ENCODE data around the gene SLIT1.

Gene SLIT1

DNA sequence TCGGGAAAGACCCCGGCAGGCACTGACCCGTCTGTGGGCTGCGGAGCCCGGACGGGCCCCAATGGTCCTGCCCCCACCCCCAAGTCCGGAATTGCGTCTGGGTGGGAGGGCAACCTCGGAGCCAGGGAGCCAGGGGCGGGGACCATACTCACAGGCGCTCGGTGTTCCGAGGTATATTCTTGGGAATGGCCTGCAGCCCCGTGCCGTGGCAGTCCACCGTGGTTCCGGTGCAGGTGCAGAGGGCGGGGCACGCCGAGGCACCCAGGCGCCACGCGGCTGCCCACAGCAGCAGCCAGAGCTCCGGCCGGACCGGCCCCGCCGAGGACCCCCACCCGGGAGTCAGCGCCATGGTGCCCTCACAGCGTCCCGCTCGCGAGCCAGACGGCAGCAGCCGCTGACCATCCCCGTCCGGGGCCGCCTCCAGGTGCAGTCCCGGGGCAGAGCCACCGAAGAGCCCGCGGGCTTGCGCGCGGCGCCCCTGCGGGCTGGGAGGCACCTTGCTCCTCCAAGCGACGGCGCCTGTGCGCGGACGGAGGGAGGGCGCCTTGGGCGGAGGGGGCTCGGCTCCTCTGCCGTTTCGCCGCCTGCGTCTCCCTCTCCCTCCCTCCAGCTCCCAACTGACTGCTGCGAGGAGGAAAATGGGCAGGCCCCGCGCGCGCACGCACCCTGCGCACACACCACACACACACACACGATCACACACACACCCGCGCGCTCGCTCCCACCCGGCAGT lies at the start of gene SLIT1:
TSS of gene SLIT1 (minus strand) at position 634 of the 733 bp plus-strand sequence. CDS start at position 349, 285 bp downstream.
- no peak for DNase-seq

DNA sequence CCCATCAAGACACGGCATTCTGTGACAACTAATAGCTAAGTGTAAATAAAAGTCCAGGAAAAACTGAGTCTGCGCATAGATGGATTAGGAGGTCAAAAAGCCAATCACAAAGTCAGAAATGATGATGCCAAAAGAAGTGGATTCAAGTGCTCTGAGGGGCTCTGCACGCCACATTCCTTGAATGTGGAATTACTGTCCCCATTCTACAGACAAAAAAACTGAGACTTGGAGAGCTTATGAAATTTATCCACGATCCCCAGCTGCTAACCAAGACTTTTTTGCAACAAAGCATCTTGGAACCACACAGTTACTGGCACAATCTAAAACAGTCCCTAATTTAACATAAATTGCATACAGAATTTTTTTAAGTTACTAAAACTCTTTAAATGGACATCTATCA lies 49.6 kb upstream of the SLIT1 start:
- no peak for DNase-seq

DNA sequence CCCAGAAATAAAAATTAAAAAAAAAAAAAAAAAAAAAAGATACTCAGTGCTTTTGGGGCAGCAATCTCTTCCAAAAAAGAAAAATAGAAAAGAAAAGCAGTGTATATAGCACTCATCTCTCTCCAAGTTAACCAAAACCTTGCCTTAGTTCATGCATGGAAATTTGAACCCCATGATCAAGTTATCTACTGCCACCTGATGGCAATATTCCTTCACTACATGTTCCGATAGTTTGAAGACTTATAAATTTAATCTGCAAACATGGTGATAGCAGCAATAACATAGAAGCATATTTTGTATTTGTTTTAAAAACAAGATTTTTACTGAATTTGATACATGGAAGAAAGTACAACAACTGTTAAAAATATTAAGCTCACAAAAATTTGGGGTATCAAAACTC lies 48.6 kb upstream of the SLIT1 start:
- DNase-seq: peak in 1 of 2 donors; percentile 16

DNA sequence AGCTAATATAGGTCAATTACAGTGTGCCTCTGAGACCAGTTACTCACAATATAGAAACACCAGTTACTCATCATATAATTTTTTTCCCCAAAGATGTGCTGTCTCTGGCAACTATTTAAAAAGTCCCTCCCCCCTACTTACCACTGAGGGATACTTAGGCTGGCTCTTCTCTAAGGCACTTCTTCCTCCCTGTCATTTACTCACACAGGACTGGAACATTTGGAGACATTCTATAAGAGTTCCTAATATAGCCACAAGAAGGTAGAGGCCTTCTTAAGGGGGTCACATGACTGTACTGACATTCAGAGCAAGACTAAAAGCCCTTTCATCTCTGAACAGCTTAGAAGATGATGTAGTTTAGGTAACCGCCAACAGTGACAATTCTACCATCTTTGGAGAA lies 44.4 kb upstream of the SLIT1 start:
- no peak for DNase-seq

DNA sequence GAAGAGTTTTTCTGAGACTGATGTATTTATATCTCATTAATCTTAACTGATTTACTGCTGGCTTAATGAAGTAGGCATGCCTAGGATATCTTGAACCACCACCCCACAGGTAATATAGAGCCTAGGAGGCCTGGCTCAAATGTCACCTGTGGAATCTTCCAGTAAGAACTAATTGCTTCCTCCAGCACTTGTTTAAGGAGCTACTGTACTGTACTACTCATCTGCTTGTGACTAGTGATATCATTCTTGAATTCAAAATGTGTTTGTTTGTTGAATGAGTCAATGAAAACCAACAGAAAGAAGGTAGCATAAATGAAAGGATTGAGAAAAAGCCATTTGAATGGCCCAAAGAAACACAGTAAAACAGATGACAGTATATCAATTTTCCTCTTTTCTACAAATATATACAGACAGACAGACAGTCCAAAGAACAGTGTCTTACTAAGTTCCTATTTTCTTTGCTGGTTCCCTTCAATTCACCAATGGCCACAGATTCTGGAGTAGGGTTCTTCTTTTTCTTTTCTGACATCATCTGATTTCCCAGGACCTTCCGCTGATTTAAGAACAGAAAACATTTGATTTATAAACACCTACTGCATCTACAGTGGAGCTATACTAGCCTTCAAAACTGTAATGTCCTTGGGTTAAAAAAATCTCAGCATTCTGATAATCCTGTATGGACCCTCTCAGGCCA lies 43.7 kb upstream of the SLIT1 start:
- DNase-seq: no peak

DNA sequence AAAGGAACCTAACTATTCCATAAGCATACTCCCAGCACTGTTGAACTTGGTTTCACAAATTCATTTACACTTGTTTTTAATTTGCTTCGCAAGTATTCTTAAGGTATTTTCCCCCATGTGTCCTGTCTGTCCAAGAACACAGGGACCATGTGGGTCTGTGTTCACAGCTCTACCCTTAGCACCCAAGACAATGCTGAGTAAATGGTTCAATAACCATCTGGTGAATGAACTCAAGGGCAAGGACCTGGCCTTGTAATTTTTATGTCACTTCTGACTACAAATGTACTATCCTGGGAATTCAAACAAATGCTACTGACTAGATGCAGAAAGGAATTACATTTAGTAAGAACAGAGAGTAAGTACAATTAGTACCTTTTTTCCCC lies 43.0 kb upstream of the SLIT1 start:
- DNase-seq: no peak

DNA sequence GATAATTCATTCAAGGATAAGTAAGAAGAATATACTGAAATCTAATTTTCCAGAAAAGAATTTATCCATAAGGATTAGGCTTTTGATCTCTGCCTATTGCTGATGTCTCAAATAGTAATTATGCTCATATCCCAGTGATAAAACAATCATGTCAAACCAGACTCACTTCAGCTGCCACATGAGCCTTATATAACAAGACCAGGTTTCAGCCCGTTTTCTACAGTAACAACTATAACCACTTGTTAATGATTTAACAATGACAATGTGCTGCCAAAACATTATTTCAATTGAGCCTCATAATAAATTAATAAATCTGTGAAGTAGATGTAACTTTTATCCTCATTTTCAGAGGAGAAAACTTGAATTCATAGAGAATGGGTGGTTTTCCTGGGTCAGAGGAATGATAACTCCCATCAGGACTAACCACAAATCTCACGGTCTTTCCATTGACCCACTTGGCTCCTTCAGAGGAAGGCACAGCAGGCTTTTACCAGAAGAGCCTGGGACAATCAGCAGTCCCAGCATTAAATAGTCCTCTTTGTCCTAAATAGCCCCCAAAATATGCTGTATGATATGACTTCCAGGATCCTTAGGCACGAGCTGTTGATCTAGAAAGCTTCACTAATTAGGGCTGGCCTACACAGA lies 42.5 kb upstream of the SLIT1 start:
- DNase-seq: no peak

DNA sequence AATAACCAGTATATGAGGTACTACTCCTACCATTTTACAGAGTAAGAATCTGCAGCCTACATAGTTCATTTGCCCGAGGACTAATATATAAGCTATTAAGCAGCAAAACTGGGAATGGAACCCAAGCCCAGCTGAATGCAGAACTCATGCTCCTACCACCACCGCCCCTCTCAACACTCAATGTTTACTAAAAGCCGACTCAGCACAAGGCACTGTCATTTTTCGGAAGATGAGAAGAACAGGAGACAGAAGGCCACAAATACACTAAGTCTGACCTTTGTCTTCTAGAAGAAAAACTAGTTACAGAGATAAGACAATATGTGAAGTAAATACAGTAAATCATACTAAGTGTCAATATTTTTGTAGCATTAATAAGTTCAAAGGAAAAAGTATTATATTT lies 40.6 kb upstream of the SLIT1 start:
- no peak for DNase-seq

DNA sequence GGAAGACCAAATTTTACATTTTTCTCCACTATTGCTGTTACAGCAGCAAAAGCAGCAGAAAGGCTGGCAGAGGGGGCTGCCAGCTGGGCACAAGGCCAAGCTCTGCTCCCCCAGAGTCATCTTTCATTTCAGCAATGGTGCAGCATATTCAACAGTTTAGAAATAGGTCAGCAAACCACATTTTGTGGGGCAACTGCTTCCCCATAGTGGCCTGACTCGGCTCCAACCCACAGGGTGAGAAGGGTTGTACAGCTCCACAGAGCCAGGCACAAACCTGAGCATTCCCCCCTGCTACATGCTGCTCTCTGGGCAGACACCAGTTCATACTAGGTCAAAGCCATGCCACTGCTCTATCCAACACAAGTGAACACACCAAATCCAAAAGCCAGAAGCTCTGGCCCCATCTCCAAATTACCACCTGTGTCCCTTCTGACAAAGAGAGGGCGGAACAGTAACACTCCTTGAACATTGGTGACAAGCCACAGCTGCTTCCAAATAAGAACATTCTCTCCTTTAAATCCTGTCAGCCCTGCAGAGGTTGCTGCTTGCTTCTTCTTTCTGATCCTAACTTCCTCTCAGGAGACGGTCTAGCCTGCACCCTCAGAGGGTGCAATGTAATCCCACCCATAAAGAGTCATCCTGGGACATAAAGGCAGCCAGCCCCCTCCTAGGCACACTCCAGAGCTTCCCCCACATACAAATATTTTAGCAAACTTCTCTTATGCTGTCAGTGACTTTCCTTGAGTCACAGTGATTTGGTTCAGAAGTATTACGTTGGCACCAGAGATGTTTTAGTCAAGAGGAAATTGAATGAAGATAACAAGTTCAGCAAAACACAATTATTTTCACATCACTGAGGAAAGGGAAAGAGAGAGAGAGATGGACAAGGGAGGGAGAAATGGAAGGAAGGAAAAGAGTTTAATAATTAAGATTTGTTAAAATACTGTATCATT lies 39.0 kb upstream of the SLIT1 start:
- no peak for DNase-seq

DNA sequence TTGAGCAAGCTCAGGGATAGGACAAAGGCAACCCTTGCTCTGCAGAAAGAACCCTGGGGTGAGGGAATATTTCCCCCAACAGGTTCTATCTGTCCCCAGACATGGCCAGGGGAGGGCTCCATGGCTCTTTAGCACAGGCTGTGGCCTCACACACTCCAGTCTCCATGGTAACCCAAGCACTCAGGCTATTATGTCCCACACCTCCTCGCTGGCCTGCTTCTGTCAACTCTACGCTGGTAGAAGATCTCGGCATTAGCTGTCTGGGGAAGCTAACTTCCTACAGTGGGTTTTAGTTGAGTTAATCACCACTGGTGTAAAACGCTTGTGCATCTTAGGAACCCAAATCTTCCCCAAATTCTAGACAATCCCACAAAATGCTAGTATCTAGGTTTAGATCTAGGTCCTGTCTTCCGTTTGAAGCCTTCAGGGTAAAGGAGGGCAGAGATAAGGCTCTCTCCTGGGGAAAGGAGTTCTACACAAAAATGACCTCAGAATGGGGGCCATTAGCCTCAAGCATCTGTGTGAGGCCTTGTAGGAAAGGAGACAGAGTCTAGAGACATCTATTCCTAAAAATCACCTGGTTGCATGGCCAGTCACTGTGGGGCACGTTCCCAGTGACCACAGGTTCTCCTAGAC lies 36.7 kb upstream of the SLIT1 start:
- no peak for DNase-seq

DNA sequence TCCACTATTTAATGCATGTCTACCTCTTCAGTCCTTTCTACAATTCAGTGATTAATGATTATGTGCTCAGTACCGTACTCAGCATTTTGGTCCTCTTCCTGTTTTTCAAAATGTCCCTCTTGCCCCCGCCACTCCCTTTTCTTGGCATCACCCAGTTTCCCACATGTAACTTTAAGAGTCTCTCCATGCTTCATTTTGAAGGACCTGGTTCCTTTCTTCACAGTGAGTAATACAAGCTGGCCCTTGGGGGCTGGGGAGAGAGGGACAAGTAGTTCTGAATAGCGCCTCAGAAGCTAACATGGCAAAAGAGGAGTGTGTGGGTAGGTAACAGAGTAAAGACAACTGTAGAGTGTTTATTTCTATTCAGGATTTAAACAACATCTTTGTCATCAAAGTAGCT lies 34.6 kb upstream of the SLIT1 start:
- DNase-seq: no peak

DNA sequence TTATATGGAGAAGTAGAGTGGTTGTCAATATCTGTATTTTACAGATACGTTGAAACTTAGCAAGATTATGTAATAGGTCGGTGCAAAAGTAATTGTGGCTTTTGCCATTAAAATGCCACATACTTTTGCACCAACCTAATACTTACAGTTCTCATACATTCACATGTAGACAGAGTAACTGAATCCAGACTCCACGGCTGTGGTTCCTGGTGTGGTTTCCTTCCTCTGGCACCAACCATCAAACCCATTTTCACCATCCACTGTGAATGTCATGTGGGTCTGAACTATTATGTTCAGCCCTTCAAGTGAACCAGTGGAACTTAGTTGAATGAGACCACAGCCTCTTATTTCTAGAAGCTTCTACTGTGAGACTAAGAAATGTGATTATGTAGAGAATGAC lies 31.5 kb upstream of the SLIT1 start:
- no peak for DNase-seq

DNA sequence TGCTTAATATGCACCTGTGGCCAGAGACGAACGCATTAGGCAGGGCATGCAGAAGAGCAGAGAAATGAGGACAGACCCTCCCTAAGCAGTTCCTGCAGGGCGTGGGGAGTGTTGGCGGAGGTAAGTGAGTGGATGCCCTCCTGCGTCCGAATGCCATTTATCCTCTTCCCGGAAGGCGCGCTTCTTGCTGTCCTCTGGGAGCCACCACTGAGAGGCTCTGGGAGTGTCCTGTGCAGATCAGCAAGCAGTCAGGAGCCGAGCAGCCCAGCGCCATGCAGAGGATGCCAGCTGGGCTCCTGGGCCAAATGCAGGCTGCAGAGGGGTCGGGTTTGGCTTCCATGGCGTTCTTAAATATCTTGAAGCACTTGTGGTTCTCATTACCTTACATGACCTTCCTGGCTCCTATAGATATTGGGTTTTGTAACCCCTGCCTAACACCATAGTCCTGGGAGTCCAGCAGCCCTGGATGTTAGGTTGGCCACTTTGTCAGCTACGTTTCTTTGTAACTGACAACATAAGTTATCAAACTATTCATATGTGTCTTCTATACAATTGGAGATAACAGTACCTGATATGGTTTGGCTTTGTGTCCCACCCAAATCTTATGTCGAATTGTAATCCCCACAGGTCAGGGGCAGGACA lies 30.0 kb upstream of the SLIT1 start:
- DNase-seq: no peak

DNA sequence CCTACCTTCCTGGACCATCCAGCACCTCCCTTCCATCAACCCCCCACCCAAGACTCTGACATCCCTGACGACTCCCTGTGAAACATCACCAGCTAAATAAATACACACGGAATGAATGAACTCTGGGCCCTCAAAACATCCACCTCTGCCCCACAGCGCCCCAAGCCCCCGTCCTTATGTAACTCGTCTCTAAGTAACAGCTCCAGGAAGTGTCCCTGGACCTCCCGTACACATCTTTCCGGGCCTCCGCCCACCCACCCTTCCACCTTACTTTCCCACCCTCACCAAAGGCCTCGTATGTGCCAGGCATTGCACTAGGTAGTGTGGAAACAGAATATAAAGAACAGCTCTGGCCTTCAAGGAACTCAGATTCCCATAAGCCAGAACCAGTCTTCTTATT lies 27.7 kb upstream of the SLIT1 start:
- no peak for DNase-seq

DNA sequence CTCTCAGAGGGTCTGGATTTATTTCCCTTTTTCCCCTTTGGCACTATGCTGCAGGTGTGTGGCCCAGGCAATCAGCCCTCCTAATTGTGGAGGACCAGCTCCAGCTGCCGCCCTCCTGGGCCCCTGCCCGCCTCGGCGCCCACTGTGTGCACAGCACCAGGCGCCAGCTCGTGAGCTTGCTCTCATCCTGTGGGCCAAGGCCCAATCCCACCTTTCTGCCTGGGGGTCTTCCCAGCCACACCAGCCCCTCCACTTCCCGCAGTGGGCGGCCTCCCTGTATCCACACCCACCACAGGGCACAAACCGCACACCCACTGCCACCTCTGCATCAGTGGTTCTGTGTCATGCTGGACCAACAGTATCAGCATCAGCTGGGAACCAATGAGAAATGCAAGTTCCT lies 25.5 kb upstream of the SLIT1 start:
- DNase-seq: no peak

DNA sequence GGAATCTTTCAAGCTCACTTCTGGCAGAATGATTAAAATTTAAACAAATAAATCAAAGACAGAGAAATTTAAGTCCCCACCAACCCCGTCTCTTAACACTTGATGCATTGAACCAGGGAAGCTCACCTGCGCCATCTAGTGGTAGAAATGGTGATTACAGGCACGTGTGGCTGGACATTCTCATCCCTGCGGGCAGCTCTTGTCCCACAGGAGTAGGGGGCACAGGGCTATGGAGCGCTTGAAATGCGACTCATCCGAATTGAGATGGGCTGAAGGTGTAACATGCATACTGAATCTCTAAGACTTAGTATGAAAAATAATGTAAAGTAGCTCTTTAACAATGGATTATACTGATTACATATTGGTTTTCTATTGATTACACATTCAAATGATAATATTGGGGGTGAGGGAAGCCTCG lies 24.8 kb upstream of the SLIT1 start:
- DNase-seq: peak; percentile 27 to 34

DNA sequence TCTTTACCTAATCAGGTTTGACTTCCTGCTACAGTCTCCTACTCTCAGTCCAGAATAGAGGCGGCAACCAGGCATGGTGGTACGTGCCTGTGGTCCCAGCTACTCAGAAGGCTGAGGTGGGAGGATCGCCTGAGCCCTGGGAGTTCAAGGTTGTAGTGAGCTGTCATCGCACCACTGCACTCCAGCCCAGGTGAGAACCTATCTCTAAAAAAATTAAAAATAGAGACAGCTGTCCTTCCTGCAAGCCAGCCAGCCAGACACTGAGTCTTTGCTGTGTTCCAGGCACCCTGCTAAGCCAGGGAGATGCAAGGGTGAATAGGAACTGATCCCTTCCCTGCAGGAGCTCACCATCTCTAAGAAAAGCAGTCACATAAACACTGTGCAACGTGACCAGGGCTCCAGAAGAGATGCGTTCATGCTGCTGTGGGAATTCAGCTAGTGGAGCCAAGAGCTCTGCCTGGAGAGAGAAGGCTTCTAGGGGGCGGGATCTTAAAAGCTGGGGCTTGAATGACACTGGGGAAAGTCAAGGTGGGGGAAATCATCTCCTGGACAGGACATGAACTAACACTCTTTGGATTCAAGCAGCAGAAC lies 22.1 kb upstream of the SLIT1 start:
- DNase-seq: no peak

DNA sequence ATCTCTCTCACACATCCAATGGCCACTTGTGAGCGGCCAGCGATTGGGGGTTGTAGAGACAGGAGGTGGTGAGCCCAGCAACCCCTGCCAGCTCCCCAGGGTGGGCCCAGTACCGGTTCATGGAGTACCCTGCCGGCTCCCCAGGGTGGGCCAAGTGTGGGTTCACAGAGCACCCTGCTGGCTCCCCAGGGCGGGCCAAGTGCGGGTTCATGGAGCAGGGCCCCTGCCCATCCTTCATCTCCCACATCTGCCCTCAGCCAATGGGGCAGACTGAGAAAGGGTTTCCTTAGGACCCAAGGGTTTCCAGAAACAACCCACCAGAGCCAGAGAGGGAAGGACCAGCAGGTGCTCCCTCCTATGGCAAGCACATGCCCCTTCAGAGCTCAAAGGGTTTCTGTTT lies 21.4 kb upstream of the SLIT1 start:
- no peak for DNase-seq

DNA sequence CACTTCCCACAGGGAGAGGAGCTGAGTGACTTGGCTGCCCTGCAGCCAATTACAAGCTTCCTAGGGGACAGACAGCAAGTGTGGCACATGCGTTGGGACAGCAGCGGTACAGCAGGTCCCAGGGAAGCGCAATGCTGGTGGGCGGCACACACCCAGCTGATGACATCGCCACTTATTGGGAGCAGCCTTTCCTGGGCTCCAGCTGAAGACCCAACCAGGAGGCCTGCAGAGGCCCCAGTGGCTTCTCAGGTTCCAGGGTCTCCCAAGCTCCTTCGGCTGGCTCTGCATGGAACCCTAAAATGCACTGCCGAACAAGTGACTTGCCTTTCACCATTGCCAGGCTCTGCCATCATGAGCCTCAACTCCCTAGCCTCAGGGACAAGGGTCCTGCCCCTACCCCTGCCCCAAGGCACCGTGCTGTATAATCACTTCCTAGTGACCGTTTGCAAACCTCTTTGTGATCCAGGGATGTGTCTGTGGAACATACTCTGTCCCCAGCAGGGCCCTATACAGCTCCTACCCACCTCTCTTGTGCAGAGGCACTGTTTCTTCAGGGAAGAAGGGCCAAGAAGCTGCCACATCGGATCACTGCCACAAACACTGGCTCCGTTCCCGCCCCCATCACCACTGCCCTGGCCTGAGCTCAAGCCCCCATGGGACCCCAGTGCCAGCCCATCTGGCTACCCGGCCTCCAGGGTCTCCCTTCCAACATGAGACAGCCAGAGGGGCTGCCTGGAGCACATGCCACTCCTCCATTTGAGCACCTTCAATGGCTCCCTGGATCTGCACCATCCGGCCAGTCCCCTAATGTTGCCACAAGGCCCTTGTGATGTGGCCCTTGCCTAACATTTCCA lies 19.3 kb upstream of the SLIT1 start:
- DNase-seq: no peak

DNA sequence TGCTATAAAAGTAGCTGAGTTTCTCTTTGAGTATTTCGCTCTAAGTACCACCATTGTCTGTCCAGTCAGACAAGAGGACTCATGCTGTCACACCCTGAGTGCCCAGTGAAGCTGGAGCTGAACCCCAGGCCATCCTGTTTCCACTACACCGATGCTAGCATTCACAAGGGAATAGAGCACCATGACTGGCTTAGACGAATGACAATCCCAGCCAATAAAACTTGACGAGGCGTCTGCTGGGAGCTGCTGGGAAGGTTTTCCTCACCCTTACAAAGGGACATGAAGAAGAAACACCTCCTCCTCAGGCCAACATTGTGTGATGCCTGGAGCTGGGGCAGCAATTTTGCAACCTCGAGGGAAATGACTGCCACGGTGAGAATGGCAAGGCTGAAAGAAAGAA lies 17.5 kb upstream of the SLIT1 start:
- no peak for DNase-seq

DNA sequence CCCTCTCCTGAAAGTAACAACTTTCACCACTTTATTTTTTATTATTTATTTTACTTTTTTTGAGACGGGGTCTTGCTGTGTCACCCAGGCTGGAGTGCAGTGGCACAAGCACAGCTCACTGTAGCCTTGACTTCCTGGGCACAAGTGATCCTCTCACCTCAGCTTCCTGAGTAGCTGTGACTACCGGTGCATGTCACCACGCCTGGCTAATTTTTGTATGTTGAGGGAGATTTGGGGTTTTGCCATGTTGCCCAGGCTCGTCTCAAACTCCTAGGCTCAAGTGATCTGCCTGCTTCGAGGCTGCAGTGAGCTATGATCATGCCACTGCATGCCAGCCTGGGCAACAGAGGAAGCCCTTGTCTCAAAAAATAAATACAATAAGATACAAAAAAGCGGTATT lies 14.9 kb upstream of the SLIT1 start:
- no peak for DNase-seq

Measured in bone marrow (tissue), 2 donors.